A673 (cell line): ENCODE data around the gene CEP83. TPM values are rescaled to one million over a fixed set of nuclear protein-coding genes. Genes with fewer than 3 reads are reported as not detected.

ENCODE experiments used
- BruUV-seq: library from RNA; stranded (reverse); fragments of 400-500 nt; replicated peaks from 2 replicates; lab custom pipeline; 2021; lab: Mats Ljungman, UMichigan
- CTCF ChIA-PET: fragments of 300-600 bp; sonication (Branson Sonifier 250); formaldehyde crosslinking; loops from one replicate; lab custom pipeline; 2022; ENCODE audit warnings: antibody characterized with exemption; lab: Charles Lee
- POLR2A ChIA-PET: fragments of 300-600 bp; sonication (Branson Sonifier 250); formaldehyde crosslinking; loops from one replicate; lab custom pipeline; 2022; ENCODE audit warnings: antibody characterized with exemption; ENCODE audit not compliant: low non-redundant PET; lab: Charles Lee
- DNase-seq: peaks from one replicate; pipeline ENCODE4 v3.0.0-alpha.2; 2015; ENCODE audit warnings: low spot score
- H3K27ac ChIP-seq: fragments of 200-600 bp; sonication (generic); 2 replicates; pipeline ENCODE4 v1.5.1; 2016; ENCODE audit warnings: mixed run types, low read depth, mild to moderate bottlenecking, mixed read lengths, antibody characterized with exemption, low read length; ENCODE audit not compliant: poor library complexity, severe bottlenecking
- H3K27me3 ChIP-seq: fragments of 200-600 bp; sonication (generic); replicated peaks from 2 replicates; pipeline ENCODE4 v1.6.1; 2017; ENCODE audit warnings: mixed run types, low read depth, mild to moderate bottlenecking, mixed read lengths, antibody characterized with exemption, low read length; ENCODE audit not compliant: insufficient read depth, poor library complexity
- H3K36me3 ChIP-seq: fragments of 200-600 bp; sonication (generic); 2 replicates; pipeline ENCODE4 v1.6.1; 2016; ENCODE audit warnings: mixed run types, mild to moderate bottlenecking, mixed read lengths, antibody characterized with exemption, low read length; ENCODE audit not compliant: insufficient read depth, poor library complexity, severe bottlenecking
- H3K4me1 ChIP-seq: fragments of 200-600 bp; sonication (generic); 2 replicates; pipeline ENCODE4 v1.6.1; 2017; ENCODE audit warnings: mixed run types, mild to moderate bottlenecking, mixed read lengths, antibody characterized with exemption, low read length; ENCODE audit not compliant: insufficient read depth, poor library complexity, severe bottlenecking
- H3K4me3 ChIP-seq: fragments of 200-600 bp; sonication (generic); 2 replicates; pipeline ENCODE4 v1.5.1; 2016; ENCODE audit warnings: low read depth, mixed run types, mild to moderate bottlenecking, mixed read lengths, low read length; ENCODE audit not compliant: poor library complexity, severe bottlenecking
- H3K9me3 ChIP-seq: fragments of 200-600 bp; sonication (generic); 2 replicates; pipeline ENCODE4 v1.6.1; 2016; ENCODE audit warnings: mixed run types, low read depth, mild to moderate bottlenecking, mixed read lengths, antibody characterized with exemption, low read length; ENCODE audit not compliant: poor library complexity, severe bottlenecking
- EZH2 ChIP-seq: fragments of 200-600 bp; sonication (generic); IDR thresholded peaks from 2 replicates; pipeline ENCODE4 v1.6.1; 2017; ENCODE audit warnings: borderline replicate concordance, low read depth, mild to moderate bottlenecking, mixed read lengths, antibody characterized with exemption, low read length; ENCODE audit not compliant: poor library complexity, severe bottlenecking
- intact Hi-C: fragments of 100-400 bp; cut with micrococcal nuclease; formaldehyde crosslinking; loops from one replicate; pipeline ENCODE4 v1.10.0; 2022; ENCODE audit not compliant: unreplicated experiment
- total RNA-seq: library from RNA; stranded (reverse); gene quantifications from 2 replicates; pipeline ENCODE4 v1.2.3, GENCODE V29; 2021
- TF ChIP-seq, protein P1 (sequence below): fragments of 300-800, 200-600 bp; sonication (generic); conservative IDR thresholded peaks from 2 replicates; pipeline ENCODE4 v1.5.1; 2017; ENCODE audit warnings: low read depth, mild to moderate bottlenecking, antibody characterized with exemption, low read length, moderate library complexity, mixed read lengths

Gene CEP83
- total RNA-seq, 1 experiment from 2014 or later: 29.2 TPM

DNA sequence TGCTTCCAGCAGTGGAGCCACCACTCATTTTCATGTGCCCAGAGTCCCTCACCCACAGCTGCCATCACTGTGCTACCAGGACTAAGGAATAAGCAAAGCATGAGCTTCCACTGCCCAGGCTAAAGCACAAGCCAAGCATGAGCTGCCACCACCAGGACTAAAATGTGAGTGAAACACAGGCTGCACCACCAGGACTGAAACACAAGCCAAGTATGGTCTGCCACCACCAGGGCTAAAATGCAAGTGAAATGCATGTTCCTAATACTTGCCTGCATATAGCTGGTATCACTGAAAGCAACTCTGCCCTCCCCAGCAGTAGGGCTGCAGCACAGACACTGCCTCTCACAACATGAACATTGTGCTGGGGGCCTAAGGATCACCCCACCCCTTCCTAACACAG is 30.0 kb downstream of the CEP83 start:
- no peak overlapping the region for H3K27ac ChIP-seq
- intact Hi-C loops: no loop called here
- no peaks in the 10 kb centered on the region for H3K36me3 ChIP-seq
- no TSS peak for BruUV-seq
- ChIA-PET POLR2A (no interaction called here), CTCF (interaction anchor here (0.6 kb wide), 1 partner anchor 933 kb away, joined by 7 read pairs; no protein-coding TSS in a partner anchor)
- no peak for TF ChIP-seq EZH2
- TF ChIP-seq, protein P1, sequence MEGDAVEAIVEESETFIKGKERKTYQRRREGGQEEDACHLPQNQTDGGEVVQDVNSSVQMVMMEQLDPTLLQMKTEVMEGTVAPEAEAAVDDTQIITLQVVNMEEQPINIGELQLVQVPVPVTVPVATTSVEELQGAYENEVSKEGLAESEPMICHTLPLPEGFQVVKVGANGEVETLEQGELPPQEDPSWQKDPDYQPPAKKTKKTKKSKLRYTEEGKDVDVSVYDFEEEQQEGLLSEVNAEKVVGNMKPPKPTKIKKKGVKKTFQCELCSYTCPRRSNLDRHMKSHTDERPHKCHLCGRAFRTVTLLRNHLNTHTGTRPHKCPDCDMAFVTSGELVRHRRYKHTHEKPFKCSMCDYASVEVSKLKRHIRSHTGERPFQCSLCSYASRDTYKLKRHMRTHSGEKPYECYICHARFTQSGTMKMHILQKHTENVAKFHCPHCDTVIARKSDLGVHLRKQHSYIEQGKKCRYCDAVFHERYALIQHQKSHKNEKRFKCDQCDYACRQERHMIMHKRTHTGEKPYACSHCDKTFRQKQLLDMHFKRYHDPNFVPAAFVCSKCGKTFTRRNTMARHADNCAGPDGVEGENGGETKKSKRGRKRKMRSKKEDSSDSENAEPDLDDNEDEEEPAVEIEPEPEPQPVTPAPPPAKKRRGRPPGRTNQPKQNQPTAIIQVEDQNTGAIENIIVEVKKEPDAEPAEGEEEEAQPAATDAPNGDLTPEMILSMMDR: no peak
- H3K4me3 ChIP-seq: no peak overlapping the region
- no peaks in the 10 kb centered on the region for H3K27me3 ChIP-seq
- no peak for DNase-seq
- peaks cover 12% of the 10 kb centered on the region for H3K9me3 ChIP-seq
- H3K4me1 ChIP-seq: peaks cover 17% of the 10 kb centered on the region

DNA sequence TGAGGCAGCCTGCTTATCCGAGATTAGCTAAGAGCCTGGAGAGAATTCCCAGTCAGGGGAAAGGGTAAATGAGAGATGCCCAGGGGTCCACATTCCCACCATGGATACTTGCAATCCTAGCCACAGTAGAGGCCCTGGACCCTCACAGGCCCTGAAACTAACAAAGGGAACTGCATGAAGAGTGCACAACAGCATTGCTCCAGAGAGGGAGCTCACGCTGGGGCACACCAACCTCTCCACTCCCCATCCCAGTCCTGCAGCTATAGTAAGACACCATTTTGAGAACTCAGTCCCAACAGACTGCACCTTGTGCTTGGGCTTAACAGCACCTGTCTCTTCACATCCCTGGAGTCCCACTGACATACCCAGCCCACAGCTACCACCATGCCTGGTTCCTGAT is 30.5 kb downstream of the CEP83 start:
- no peaks in the 10 kb centered on the region for H3K36me3 ChIP-seq
- no peak overlapping the region for H3K27ac ChIP-seq
- peaks cover 17% of the 10 kb centered on the region for H3K4me1 ChIP-seq
- no peak overlapping the region for H3K4me3 ChIP-seq
- H3K9me3 ChIP-seq: peaks cover 12% of the 10 kb centered on the region
- H3K27me3 ChIP-seq: no peaks in the 10 kb centered on the region
- ChIA-PET CTCF (no interaction called here), POLR2A (no interaction called here)
- intact Hi-C loops: no loop called here
- no TSS peak for BruUV-seq
- DNase-seq: no peak
- TF ChIP-seq, protein P1: no peak
- TF ChIP-seq EZH2: no peak

DNA sequence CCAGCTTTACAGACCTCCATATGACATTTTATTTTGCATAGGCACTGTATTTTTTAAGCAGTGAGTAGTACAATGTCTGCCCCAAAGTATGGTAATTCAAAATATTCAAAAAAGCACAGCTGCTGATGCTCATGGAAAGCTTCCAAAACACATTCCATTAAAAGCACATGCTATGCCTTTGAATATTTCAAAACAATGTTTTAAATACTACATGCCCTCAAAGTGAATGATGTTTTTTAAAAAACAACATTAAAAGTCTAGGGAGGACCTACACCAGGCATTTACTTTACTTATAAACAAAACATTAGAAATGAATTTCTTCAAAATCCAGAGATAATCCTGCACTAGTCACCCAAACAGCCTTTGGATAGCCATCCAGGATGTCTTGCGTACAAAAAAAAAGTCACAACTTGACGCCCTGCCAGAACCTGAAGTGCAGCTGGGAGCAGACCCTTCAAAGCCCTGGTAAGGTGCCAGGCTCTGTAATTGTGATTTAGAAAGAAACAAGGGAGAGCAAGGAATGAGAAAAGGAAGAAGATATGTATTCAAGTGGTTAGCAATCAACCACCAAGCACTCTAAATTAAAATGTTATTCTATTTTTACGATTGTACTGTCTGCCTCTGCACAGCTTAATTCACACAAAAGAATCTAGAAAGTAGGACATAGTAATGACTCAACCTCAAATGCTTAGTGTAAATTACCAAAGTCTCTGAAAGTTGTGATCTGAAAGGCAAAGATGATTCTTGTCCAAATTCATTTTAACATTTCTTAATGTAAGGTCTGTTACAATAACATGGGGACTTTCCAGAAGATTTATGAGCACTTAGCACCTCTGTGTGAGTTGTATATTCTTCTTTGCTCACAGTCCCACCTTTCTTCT is 31.9 kb downstream of the CEP83 start:
- no TSS peak for BruUV-seq
- no peak for TF ChIP-seq EZH2
- TF ChIP-seq, protein P1: no peak
- peak; percentile 83 for DNase-seq
- intact Hi-C loops: no loop called here
- Histone ChIP-seq H3K36me3 (no peaks in the 10 kb centered on the region), H3K27me3 (no peaks in the 10 kb centered on the region), H3K9me3 (peaks cover 13% of the 10 kb centered on the region), H3K4me1 (peaks cover 17% of the 10 kb centered on the region), H3K4me3 (no peak overlapping the region), H3K27ac (no peak overlapping the region)
- POLR2A ChIA-PET: no interaction called here
- CTCF ChIA-PET: no interaction called here
